SU-DHL-6 (cell line): Measurements from ENCODE around the gene CNTN1.

Experiments used
- CTCF ChIP-seq: fragments of 200-600 bp; sonication (generic); IDR thresholded peaks from one replicate; pipeline ENCODE4 v1.5.1; 2017; ENCODE audit warnings: antibody characterized with exemption, mild to moderate bottlenecking, low read length, moderate library complexity; ENCODE audit not compliant: insufficient read depth, poor library complexity, severe bottlenecking
- EZH2phosphoT487 ChIP-seq: fragments of 200-600 bp; sonication (generic), shearing (Covaris generic); conservative IDR thresholded peaks from 2 replicates; pipeline ENCODE4 v1.6.1; 2018; ENCODE audit warnings: mild to moderate bottlenecking, antibody characterized with exemption, low read length, moderate library complexity, mixed read lengths

- TF ChIP-seq CTCF (no peak), EZH2phosphoT487 (no peak)
Measured at GRCh38 chr12:40898505-40898904, 206.3 kb downstream of the CNTN1 start.
